Measurements from ENCODE around the gene NOS1AP. TPM values are rescaled to one million over a fixed set of nuclear protein-coding genes. Genes with fewer than 3 reads are reported as not detected.

The NOS1AP gene
- total RNA-seq, 1 donor from 2014 or later: 0.79 TPM

GRCh38 chr1:162131400-162132321 lies 62.2 kb downstream of the NOS1AP start:
- TF ChIP-seq, protein P1, sequence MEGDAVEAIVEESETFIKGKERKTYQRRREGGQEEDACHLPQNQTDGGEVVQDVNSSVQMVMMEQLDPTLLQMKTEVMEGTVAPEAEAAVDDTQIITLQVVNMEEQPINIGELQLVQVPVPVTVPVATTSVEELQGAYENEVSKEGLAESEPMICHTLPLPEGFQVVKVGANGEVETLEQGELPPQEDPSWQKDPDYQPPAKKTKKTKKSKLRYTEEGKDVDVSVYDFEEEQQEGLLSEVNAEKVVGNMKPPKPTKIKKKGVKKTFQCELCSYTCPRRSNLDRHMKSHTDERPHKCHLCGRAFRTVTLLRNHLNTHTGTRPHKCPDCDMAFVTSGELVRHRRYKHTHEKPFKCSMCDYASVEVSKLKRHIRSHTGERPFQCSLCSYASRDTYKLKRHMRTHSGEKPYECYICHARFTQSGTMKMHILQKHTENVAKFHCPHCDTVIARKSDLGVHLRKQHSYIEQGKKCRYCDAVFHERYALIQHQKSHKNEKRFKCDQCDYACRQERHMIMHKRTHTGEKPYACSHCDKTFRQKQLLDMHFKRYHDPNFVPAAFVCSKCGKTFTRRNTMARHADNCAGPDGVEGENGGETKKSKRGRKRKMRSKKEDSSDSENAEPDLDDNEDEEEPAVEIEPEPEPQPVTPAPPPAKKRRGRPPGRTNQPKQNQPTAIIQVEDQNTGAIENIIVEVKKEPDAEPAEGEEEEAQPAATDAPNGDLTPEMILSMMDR (IDR thresholded peaks at IDR 0.05; ENCODE audit: insufficient read depth, low read length, poor library complexity, severe bottlenecking): no peak
- no peaks in the 10 kb centered on the region for H3K27me3 ChIP-seq (ENCODE audit: control insufficient read depth, insufficient read depth, low read length)
- no peak for DNase-seq (ENCODE audit: low read depth)
- H3K36me3 ChIP-seq (ENCODE audit: control insufficient read depth, insufficient read depth, low read length): no peaks in the 10 kb centered on the region
- no peak overlapping the region for H3K4me3 ChIP-seq (ENCODE audit: low read depth, low read length)

DNA sequence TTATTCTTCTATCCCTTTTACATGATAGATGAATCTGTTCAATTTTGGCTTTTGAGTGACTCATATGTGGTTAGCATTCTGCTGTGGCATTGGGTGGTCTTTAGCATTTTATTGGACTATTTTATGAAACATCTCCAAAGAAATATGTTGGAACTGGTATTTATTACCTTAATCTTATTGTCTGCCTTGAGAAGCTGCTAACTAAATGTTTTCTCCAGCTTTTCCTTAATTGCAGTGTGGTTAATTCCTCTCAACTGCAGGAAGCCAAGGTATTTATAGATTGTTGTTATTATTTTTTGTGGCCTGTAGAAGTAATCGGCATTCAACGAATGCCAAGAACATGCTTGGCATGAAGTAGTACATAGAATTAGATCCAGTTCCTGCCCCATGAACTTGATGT lies 64.1 kb downstream of the NOS1AP start:
- TF ChIP-seq, protein P1 (IDR thresholded peaks at IDR 0.05; ENCODE audit: insufficient read depth, low read length, poor library complexity, severe bottlenecking): no peak
- no peak for DNase-seq (ENCODE audit: low read depth)
- no peaks in the 10 kb centered on the region for H3K36me3 ChIP-seq (ENCODE audit: control insufficient read depth, insufficient read depth, low read length)
- no peak overlapping the region for H3K4me3 ChIP-seq (ENCODE audit: low read depth, low read length)
- no peaks in the 10 kb centered on the region for H3K27me3 ChIP-seq (ENCODE audit: control insufficient read depth, insufficient read depth, low read length)

GRCh38 chr1:162134646-162135045 lies 65.2 kb downstream of the NOS1AP start:
- TF ChIP-seq, protein P1 (IDR thresholded peaks at IDR 0.05; ENCODE audit: insufficient read depth, low read length, poor library complexity, severe bottlenecking): no peak
- Histone ChIP-seq H3K4me3 (ENCODE audit: low read depth, low read length) (no peak overlapping the region), H3K27me3 (ENCODE audit: control insufficient read depth, insufficient read depth, low read length) (no peaks in the 10 kb centered on the region), H3K36me3 (ENCODE audit: control insufficient read depth, insufficient read depth, low read length) (no peaks in the 10 kb centered on the region)
- DNase-seq (ENCODE audit: low read depth): no peak

- no peak for DNase-seq (ENCODE audit: low read depth)
- Histone ChIP-seq H3K36me3 (ENCODE audit: control insufficient read depth, insufficient read depth, low read length) (no peaks in the 10 kb centered on the region), H3K27me3 (ENCODE audit: control insufficient read depth, insufficient read depth, low read length) (no peaks in the 10 kb centered on the region), H3K4me3 (ENCODE audit: low read depth, low read length) (no peak overlapping the region)
- TF ChIP-seq, protein P1 (IDR thresholded peaks at IDR 0.05; ENCODE audit: insufficient read depth, low read length, poor library complexity, severe bottlenecking): no peak
Observed at GRCh38 chr1:162135271-162135775, 65.8 kb downstream of the NOS1AP start.

DNA sequence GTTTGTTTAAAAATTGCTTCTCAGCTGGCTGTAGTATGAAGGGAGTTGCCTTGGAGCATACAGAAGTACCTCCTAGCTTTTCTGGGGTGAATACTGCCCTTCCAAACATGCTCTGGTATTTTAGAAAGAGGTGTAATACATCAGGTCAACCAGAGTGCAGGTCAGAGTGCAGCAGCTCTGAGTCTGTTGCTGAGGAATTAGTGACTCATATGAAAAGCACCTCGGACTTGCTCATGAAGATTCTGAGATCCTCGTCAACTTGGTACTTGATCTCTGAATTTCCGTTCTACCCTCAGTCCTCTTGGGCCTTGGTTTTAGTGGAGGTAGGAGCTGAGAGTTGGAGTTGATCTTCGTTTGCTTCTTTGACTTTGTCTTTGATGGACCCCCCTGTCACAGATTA lies 67.3 kb downstream of the NOS1AP start:
- no peaks in the 10 kb centered on the region for H3K36me3 ChIP-seq (ENCODE audit: control insufficient read depth, insufficient read depth, low read length)
- peak; percentile 69 for DNase-seq (ENCODE audit: low read depth)
- no peaks in the 10 kb centered on the region for H3K27me3 ChIP-seq (ENCODE audit: control insufficient read depth, insufficient read depth, low read length)
- TF ChIP-seq, protein P1 (IDR thresholded peaks at IDR 0.05; ENCODE audit: insufficient read depth, low read length, poor library complexity, severe bottlenecking): no peak
- no peak overlapping the region for H3K4me3 ChIP-seq (ENCODE audit: low read depth, low read length)

Measured in kidney epithelial cell (primary cell).